H1 (cell line): Measurements from ENCODE around the gene SLC25A26. TPM values are rescaled to one million over a fixed set of nuclear protein-coding genes. Genes with fewer than 3 reads are reported as not detected.

Source experiments
- CTCF ChIA-PET: fragments of 300-600 bp; sonication (Branson Sonifier 250); formaldehyde crosslinking; loops from one replicate; lab custom pipeline; 2021; ENCODE audit not compliant: partially characterized antibody; lab: Charles Lee
- POLR2A ChIA-PET: fragments of 300-600 bp; sonication (Branson Sonifier 250); formaldehyde crosslinking; loops from one replicate; lab custom pipeline; 2021; ENCODE audit warnings: inconsistent platforms; ENCODE audit not compliant: partially characterized antibody; lab: Charles Lee
- DNase-seq, 2 experiments: peaks; one replicate each; pipeline versions ENCODE4 v3.0.0 to v3.0.0-alpha.2; 2010 to 2022; ENCODE audit warnings: low spot score in 2 of 2, low read depth in 1 of 2, mixed read lengths in 1 of 2
- FAIRE-seq: peaks from 2 replicates; lab custom pipeline; 2011; peaks lifted over from hg19 to GRCh38; lab: Jason Lieb, UNC
- H2AFZ ChIP-seq: 2 replicates; pipeline ENCODE4 v1.8.1; 2012; ENCODE audit warnings: low read length, inconsistent platforms
- H2AK5ac ChIP-seq: 2 replicates; pipeline ENCODE4 v1.6.1; 2013; ENCODE audit warnings: low read depth, low read length
- H2BK120ac ChIP-seq: replicated peaks from 2 replicates; pipeline ENCODE3; 2013; ENCODE audit warnings: low read depth, low read length, inconsistent platforms
- H2BK12ac ChIP-seq: 2 replicates; pipeline ENCODE4 v1.6.1; 2013; ENCODE audit warnings: low read depth, low read length
- H2BK15ac ChIP-seq: 2 replicates; pipeline ENCODE4 v1.6.1; 2013; ENCODE audit warnings: low read length
- H2BK20ac ChIP-seq: 2 replicates; pipeline ENCODE4 v1.6.1; 2013; ENCODE audit warnings: low read length
- H2BK5ac ChIP-seq: 2 replicates; pipeline ENCODE4 v1.6.1; 2013; ENCODE audit warnings: low read depth, low read length
- H3K14ac ChIP-seq: 2 replicates; pipeline ENCODE4 v1.6.1; 2013; ENCODE audit warnings: inconsistent platforms; ENCODE audit not compliant: insufficient read length
- H3K18ac ChIP-seq: 2 replicates; pipeline ENCODE4 v1.6.1; 2013; ENCODE audit warnings: low read length; ENCODE audit errors: extremely low read depth
- H3K23ac ChIP-seq: 2 replicates; pipeline ENCODE4 v1.6.1; 2013; ENCODE audit warnings: inconsistent platforms; ENCODE audit not compliant: insufficient read length
- H3K23me2 ChIP-seq: 2 replicates; pipeline ENCODE4 v1.6.1; 2013; ENCODE audit warnings: low read depth, low read length
- H3K27ac ChIP-seq: 2 replicates; pipeline ENCODE4 v1.6.1; 2011; ENCODE audit warnings: low read depth, low read length, inconsistent platforms
- H3K27me3 ChIP-seq, 4 experiments: replicated peaks in 1 of 4; 1 replicate in 1 of 4; 2 replicates in 3 of 4; pipeline versions ENCODE4 v1.6.1 to v1.8.1; 2011 to 2013; ENCODE audit warnings: low read length in 3 of 4, mild to moderate bottlenecking in 3 of 4, inconsistent platforms in 2 of 4, mixed read lengths in 2 of 4, moderate library complexity in 1 of 4; ENCODE audit not compliant: control insufficient read depth in 3 of 4, insufficient read depth in 3 of 4; ENCODE audit errors: extremely low read depth in 1 of 4
- H3K36me3 ChIP-seq, 4 experiments: 2 replicates each; pipeline versions ENCODE4 v1.6.1 to v1.8.1; 2011 to 2013; ENCODE audit warnings: mild to moderate bottlenecking in 4 of 4, low read length in 3 of 4, moderate library complexity in 2 of 4, control low read depth in 1 of 4, inconsistent platforms in 1 of 4; ENCODE audit not compliant: insufficient read depth in 4 of 4, control insufficient read depth in 2 of 4
- H3K4ac ChIP-seq: replicated peaks from 2 replicates; pipeline ENCODE3; 2013; ENCODE audit warnings: low read length, low read depth, mixed read lengths, inconsistent platforms; ENCODE audit not compliant: insufficient read length
- H3K4me1 ChIP-seq, 4 experiments: replicated peaks in 1 of 4; 1 replicate in 1 of 4; 2 replicates in 3 of 4; pipeline versions ENCODE4 v1.6.1 to v1.8.1; 2011 to 2013; ENCODE audit warnings: low read length in 3 of 4, inconsistent platforms in 2 of 4, mixed read lengths in 1 of 4; ENCODE audit not compliant: insufficient read depth in 4 of 4, control insufficient read depth in 3 of 4
- H3K4me2 ChIP-seq, 2 experiments: 2 replicates each; pipeline versions ENCODE4 v1.6.1 to v1.8.1; 2011 to 2013; ENCODE audit warnings: low read depth in 2 of 2, low read length in 2 of 2, control low read depth in 1 of 2, inconsistent platforms in 1 of 2, mild to moderate bottlenecking in 1 of 2; ENCODE audit not compliant: insufficient read depth in 1 of 2
- H3K4me3 ChIP-seq, 4 experiments: fragments of 200-600, 300-600 bp in 1 of 4; sonication (generic), shearing (Covaris generic), sonication (Bioruptor Twin) in 1 of 4; 2 replicates each; pipeline versions ENCODE4 v1.5.1 to v1.8.1; 2011 to 2016; ENCODE audit warnings: low read length in 4 of 4, low read depth in 3 of 4, control low read depth in 2 of 4, inconsistent platforms in 2 of 4, mild to moderate bottlenecking in 2 of 4, mixed read lengths in 1 of 4, moderate library complexity in 1 of 4; ENCODE audit not compliant: insufficient read depth in 2 of 4; ENCODE audit errors: extremely low read depth in 1 of 4
- H3K56ac ChIP-seq: replicated peaks from 2 replicates; pipeline ENCODE3; 2013; ENCODE audit warnings: low read depth, mild to moderate bottlenecking, mixed read lengths, low read length, inconsistent platforms; ENCODE audit not compliant: insufficient read length
- H3K79me1 ChIP-seq: 2 replicates; pipeline ENCODE4 v1.6.1; 2013; ENCODE audit warnings: low read depth, low read length, control low read depth
- H3K79me2 ChIP-seq, 2 experiments: 2 replicates each; pipeline versions ENCODE4 v1.6.1 to v1.8.1; 2012 to 2013; ENCODE audit warnings: low read length in 2 of 2, mild to moderate bottlenecking in 2 of 2, inconsistent platforms in 1 of 2; ENCODE audit not compliant: insufficient read depth in 2 of 2, control insufficient read depth in 1 of 2
- H3K9ac ChIP-seq, 4 experiments: replicated peaks in 1 of 4; 1 replicate in 1 of 4; 2 replicates in 3 of 4; pipeline versions ENCODE4 v1.6.1 to v1.8.1; 2011 to 2013; ENCODE audit warnings: low read depth in 3 of 4, low read length in 3 of 4, control low read depth in 2 of 4, mild to moderate bottlenecking in 2 of 4, moderate library complexity in 2 of 4, inconsistent platforms in 1 of 4; ENCODE audit errors: extremely low read depth in 1 of 4
- H3K9me3 ChIP-seq, 2 experiments: 2 replicates each; pipeline versions ENCODE4 v1.6.1 to v1.8.1; 2012 to 2013; ENCODE audit warnings: mild to moderate bottlenecking in 2 of 2, moderate library complexity in 2 of 2, control low read depth in 1 of 2, inconsistent platforms in 1 of 2, low read depth in 1 of 2, low read length in 1 of 2, mixed read lengths in 1 of 2; ENCODE audit not compliant: insufficient read depth in 2 of 2
- H4K20me1 ChIP-seq, 2 experiments: replicated peaks in 1 of 2; 2 replicates each; pipeline versions ENCODE3 to v1.8.1; 2011 to 2013; ENCODE audit warnings: inconsistent platforms in 2 of 2, low read length in 2 of 2, mild to moderate bottlenecking in 1 of 2; ENCODE audit not compliant: insufficient read depth in 2 of 2, control insufficient read depth in 1 of 2
- H4K5ac ChIP-seq: 2 replicates; pipeline ENCODE4 v1.6.1; 2013; ENCODE audit warnings: low read length, low read depth, mixed read lengths, inconsistent platforms; ENCODE audit not compliant: insufficient read length
- H4K8ac ChIP-seq: 2 replicates; pipeline ENCODE4 v1.8.0; 2013; ENCODE audit warnings: mild to moderate bottlenecking, moderate library complexity, low read length, inconsistent platforms; ENCODE audit not compliant: insufficient read depth; ENCODE audit errors: extremely low read depth
- H4K91ac ChIP-seq: replicated peaks from 2 replicates; pipeline ENCODE3; 2013; ENCODE audit warnings: low read length, mixed read lengths, inconsistent platforms; ENCODE audit not compliant: insufficient read length
- ATF3 ChIP-seq: IDR thresholded peaks from 2 replicates; pipeline ENCODE4 v1.6.1; 2011; ENCODE audit warnings: low read depth, mild to moderate bottlenecking, low read length; ENCODE audit not compliant: insufficient read depth
- CBX5 ChIP-seq: fragments of 300-800, 300-1000 bp; sonication (generic); IDR thresholded peaks from 2 replicates; pipeline ENCODE4 v1.7.1; 2016; ENCODE audit warnings: antibody characterized with exemption, low read length, low read depth
- EZH2 ChIP-seq: fragments of 200-600 bp; sonication (generic); IDR thresholded peaks from 2 replicates; pipeline ENCODE4 v1.7.1; 2012; ENCODE audit warnings: low read depth, mild to moderate bottlenecking, moderate library complexity, low read length, inconsistent platforms; ENCODE audit not compliant: severe bottlenecking
- GTF2F1 ChIP-seq: IDR thresholded peaks from 2 replicates; pipeline ENCODE4 v1.6.1; 2012; ENCODE audit warnings: low read depth, low read length, improper control_type of control experiment, borderline replicate concordance
- POLR2AphosphoS5 ChIP-seq: IDR thresholded peaks from 2 replicates; pipeline ENCODE4 v1.6.1; 2011; ENCODE audit warnings: low read depth, low read length
- TAF7 ChIP-seq: optimal IDR thresholded peaks from 2 replicates; pipeline ENCODE3; 2011; ENCODE audit warnings: low read depth, mild to moderate bottlenecking, inconsistent platforms, low read length, moderate library complexity, borderline replicate concordance
- YY1 ChIP-seq: IDR thresholded peaks from 2 replicates; pipeline ENCODE4 v1.6.1; 2011; ENCODE audit warnings: low read depth, mild to moderate bottlenecking, low read length
- WGBS, 2 experiments: shearing (Covaris generic) in 1 of 2; methylation state at CpG; one replicate each; pipeline versions ENCODE4 v1.1.6 to v1.1.7; 2013 to 2015; ENCODE audit warnings: low lambda C conversion rate in 2 of 2, mixed read lengths in 2 of 2, inconsistent platforms in 1 of 2, low coverage in 1 of 2, missing lambda C conversion rate in 1 of 2; ENCODE audit not compliant: insufficient replicate concordance in 2 of 2, insufficient coverage in 1 of 2, insufficient read length in 1 of 2; ENCODE audit errors: extremely low coverage in 1 of 2, missing lambda C conversion rate in 1 of 2; 5-methylcytosine and 5-hydroxymethylcytosine counted together
- polyA plus RNA-seq, 7 experiments: library from polyadenylated mRNA; depleted of rRNA in 3 of 7; stranded (reverse) in 5 of 7; unstranded in 2 of 7; fragments of >200 nt in 5 of 7; fragments of 200-250 nt in 2 of 7; gene quantifications; 1 replicate in 5 of 7; 2 replicates in 1 of 7; 4 replicates in 1 of 7; pipeline versions ENCODE4 v1.2.1 to v1.2.3, GENCODE V29; 2011 to 2013; ENCODE audit warnings: missing spikeins in 2 of 7, mixed read lengths in 2 of 7
- total RNA-seq: library from RNA; stranded (reverse); fragmentation: NEBNext Ultra II Directional; extraction: Animal tissue kit (Norgen Biotek cat#: 25700); gene quantifications from 2 replicates; pipeline ENCODE4 v1.2.1, GENCODE V29; 2021

The SLC25A26 gene
- total and polyA plus RNA-seq, 2 of the 8 experiments (the other 6 are each of a cell fraction or from before 2014, with no cell fraction given): 30.0 to 37.0 TPM

GRCh38 chr3:66394019-66394752, 173.4 kb downstream of the SLC25A26 start:
- Histone ChIP-seq H3K23me2 (no peaks in the 10 kb centered on the region), H4K20me1 (peaks cover 3 to 11% of the 10 kb centered on the region in 2 experiments), H3K79me1 (peaks cover 2% of the 10 kb centered on the region; the same call in 1 of the 2 replicates), H3K79me2 (peaks cover 0 to 17% of the 10 kb centered on the region in 2 experiments; a peak in 1 of 4 replicates), H3K27me3 (no peaks in the 10 kb centered on the region), H2BK5ac (no peak overlapping the region), H3K18ac (no peak overlapping the region), H2BK12ac (no peak overlapping the region), H2BK120ac (no peak overlapping the region), H3K4me2 (no peak overlapping the region), H3K4ac (no peak overlapping the region), H3K23ac (no peak overlapping the region), H3K27ac (no peak overlapping the region), H3K36me3 (peaks cover 52 to 95% (median 71%) of the 10 kb centered on the region in 4 experiments), H3K14ac (no peak overlapping the region), H3K9me3 (no peaks in the 10 kb centered on the region), H3K4me1 (no peaks in the 10 kb centered on the region; a peak in 1 of 7 replicates), H4K91ac (no peak overlapping the region), H2BK15ac (no peak overlapping the region), H3K9ac (no peak overlapping the region), H4K5ac (no peak overlapping the region), H2BK20ac (no peak overlapping the region), H4K8ac (peak overlapping the region; percentile 45), H2AK5ac (no peak overlapping the region), H3K4me3 (no peak overlapping the region), H3K56ac (no peak overlapping the region), H2AFZ (no peak overlapping the region)
- no peak for TF ChIP-seq ATF3
- TF ChIP-seq GTF2F1: no peak
- TF ChIP-seq YY1: no peak
- no peak for TF ChIP-seq CBX5
- TF ChIP-seq POLR2AphosphoS5: peak; percentile 56
- no peak for TF ChIP-seq EZH2
- no peak for TF ChIP-seq TAF7
- FAIRE-seq: no peak
- 86% methylated on average over 12 of the region's 12 CpGs; no CpG with 5 or more reads in 1 of the 2 experiments for WGBS, 2 experiments
- no peak for DNase-seq
- CTCF ChIA-PET: interaction anchor here (0.9 to 4.9 kb wide), 10 partner anchors 9 to 428 kb away, joined by 3 to 28 read pairs (median 6); no protein-coding TSS in a partner anchor
- POLR2A ChIA-PET: interaction anchor here (1.0 to 1.1 kb wide), 3 partner anchors 9 to 48 kb away, joined by 3 to 5 read pairs (median 4); no protein-coding TSS in a partner anchor
